Measurements from ENCODE around the gene GJC1. TPM values are rescaled to one million over a fixed set of nuclear protein-coding genes. Genes with fewer than 3 reads are reported as not detected.

The GJC1 gene
- total RNA-seq, 1 experiment from 2014 or later = 31.6 TPM

DNA sequence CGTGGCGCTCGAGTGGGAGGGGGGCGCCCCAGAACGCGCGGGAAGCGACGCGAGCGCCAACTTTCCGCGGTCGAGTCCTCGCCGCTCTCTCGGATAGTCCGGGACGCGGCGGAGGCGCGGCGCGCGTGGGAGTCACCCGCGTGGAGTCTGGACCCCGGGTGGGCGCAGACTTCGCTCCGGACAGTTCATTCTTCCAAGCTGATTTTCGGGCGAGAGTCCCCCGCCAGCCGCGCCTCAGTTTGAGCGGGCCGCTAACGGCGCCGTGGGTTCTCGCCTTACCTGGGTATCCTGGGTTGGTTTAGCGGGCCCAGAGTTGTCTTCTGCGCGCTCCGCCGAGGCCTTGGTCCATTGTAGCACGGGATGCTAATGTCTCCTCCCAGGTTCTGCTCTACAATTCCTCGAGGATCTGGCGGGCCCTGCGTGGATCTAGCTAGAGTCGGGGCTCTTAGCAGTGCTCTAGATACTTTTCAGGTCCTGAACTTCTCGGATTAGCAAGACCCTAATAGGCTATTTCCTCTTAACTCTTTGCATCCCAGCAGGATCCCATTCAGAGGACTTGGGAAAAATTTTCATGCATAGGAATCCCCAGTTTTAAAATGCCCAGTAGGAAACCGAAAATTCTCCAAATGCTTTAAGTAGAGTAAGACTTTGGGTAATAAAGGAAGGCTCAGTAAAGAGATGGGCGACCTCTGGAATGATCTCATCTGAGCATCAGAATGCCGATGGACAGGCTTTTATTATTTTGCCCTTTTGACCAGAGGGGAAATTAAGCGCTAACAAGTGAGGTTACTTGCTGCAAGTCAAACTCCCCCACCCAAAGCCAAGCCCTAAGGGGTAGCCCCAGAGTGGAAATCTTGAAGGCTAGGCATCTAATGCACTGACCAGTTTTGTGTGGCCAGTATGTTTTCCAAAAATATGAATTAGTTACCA lies 537 bp upstream of the GJC1 start:
- DNase-seq (ENCODE audit: low spot score) = peak; percentile 52
- peaks cover 8% of the 10 kb centered on the region for H3K4me1 ChIP-seq (ENCODE audit: insufficient read depth, low read length, poor library complexity, severe bottlenecking)
- TF ChIP-seq, protein P1, sequence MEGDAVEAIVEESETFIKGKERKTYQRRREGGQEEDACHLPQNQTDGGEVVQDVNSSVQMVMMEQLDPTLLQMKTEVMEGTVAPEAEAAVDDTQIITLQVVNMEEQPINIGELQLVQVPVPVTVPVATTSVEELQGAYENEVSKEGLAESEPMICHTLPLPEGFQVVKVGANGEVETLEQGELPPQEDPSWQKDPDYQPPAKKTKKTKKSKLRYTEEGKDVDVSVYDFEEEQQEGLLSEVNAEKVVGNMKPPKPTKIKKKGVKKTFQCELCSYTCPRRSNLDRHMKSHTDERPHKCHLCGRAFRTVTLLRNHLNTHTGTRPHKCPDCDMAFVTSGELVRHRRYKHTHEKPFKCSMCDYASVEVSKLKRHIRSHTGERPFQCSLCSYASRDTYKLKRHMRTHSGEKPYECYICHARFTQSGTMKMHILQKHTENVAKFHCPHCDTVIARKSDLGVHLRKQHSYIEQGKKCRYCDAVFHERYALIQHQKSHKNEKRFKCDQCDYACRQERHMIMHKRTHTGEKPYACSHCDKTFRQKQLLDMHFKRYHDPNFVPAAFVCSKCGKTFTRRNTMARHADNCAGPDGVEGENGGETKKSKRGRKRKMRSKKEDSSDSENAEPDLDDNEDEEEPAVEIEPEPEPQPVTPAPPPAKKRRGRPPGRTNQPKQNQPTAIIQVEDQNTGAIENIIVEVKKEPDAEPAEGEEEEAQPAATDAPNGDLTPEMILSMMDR (conservative IDR thresholded peaks at IDR 0.05; ENCODE audit: low read depth, low read length) = no peak
- no peak for TF ChIP-seq EZH2 (IDR thresholded peaks at IDR 0.05; ENCODE audit: borderline replicate concordance, low read depth, low read length, poor library complexity, severe bottlenecking)
- H3K27ac ChIP-seq (ENCODE audit: low read depth, low read length, poor library complexity, severe bottlenecking) = no peak overlapping the region
- H3K27me3 ChIP-seq (replicated peaks; ENCODE audit: insufficient read depth, low read depth, low read length, poor library complexity) = no peaks in the 10 kb centered on the region
- CTCF ChIA-PET = no interaction called here
- intact Hi-C loops (cut with micrococcal nuclease; ENCODE audit: unreplicated experiment) = no loop called here
- no peaks in the 10 kb centered on the region for H3K36me3 ChIP-seq (ENCODE audit: insufficient read depth, low read length, poor library complexity, severe bottlenecking)
- no TSS peak for BruUV-seq (replicated peaks)
- POLR2A ChIA-PET (ENCODE audit: low non-redundant PET) = no interaction called here
- no peaks in the 10 kb centered on the region for H3K9me3 ChIP-seq (ENCODE audit: low read depth, low read length, poor library complexity, severe bottlenecking)
- H3K4me3 ChIP-seq (ENCODE audit: low read depth, low read length, poor library complexity, severe bottlenecking) = peak overlapping the region; percentile 68

DNA sequence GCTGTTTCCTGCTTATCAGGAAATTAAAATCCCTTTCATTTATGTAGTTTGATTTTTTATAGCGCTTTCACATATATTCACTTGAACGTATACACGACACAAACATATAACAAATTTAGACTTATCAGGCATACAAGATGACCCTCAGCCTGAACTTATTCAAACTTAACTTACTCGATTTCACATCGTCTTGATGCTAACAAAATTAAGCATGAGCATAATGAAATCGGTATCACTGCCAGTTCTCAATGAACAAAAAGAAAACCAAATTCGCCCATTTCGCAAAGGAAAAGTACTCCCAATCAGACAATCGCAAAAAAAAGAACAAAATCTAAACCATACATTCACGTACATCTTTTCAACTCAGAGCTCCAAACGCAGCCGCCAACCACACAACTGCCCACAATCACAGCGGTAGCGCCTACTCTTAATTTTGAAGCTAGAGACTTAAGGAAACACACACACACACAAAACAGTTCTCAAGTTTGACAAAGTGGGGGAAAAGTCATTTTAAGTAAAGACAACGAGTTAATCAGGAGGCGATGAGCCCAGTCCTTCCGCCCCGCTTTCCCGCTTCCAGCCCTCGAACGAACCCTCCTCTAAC lies 1.1 kb downstream of the GJC1 start:
- Histone ChIP-seq H3K4me3 (ENCODE audit: low read depth, low read length, poor library complexity, severe bottlenecking) (peak overlapping the region; percentile 68), H3K4me1 (ENCODE audit: insufficient read depth, low read length, poor library complexity, severe bottlenecking) (peaks cover 8% of the 10 kb centered on the region), H3K36me3 (ENCODE audit: insufficient read depth, low read length, poor library complexity, severe bottlenecking) (no peaks in the 10 kb centered on the region), H3K9me3 (ENCODE audit: low read depth, low read length, poor library complexity, severe bottlenecking) (no peaks in the 10 kb centered on the region), H3K27me3 (replicated peaks; ENCODE audit: insufficient read depth, low read depth, low read length, poor library complexity) (no peaks in the 10 kb centered on the region), H3K27ac (ENCODE audit: low read depth, low read length, poor library complexity, severe bottlenecking) (peak overlapping the region; percentile 72)
- TF ChIP-seq, protein P1 (conservative IDR thresholded peaks at IDR 0.05; ENCODE audit: low read depth, low read length) = no peak
- no peak for TF ChIP-seq EZH2 (IDR thresholded peaks at IDR 0.05; ENCODE audit: borderline replicate concordance, low read depth, low read length, poor library complexity, severe bottlenecking)
- peak; percentile 50 for DNase-seq (ENCODE audit: low spot score)
- TSS peak; percentile 67 for BruUV-seq (replicated peaks)
- ChIA-PET CTCF (no interaction called here), POLR2A (ENCODE audit: low non-redundant PET) (interaction anchor here (0.7 kb wide), 1 partner anchor 22 kb away, joined by 3 read pairs; no protein-coding TSS in a partner anchor)
- intact Hi-C loops (cut with micrococcal nuclease; ENCODE audit: unreplicated experiment) = no loop called here

DNA sequence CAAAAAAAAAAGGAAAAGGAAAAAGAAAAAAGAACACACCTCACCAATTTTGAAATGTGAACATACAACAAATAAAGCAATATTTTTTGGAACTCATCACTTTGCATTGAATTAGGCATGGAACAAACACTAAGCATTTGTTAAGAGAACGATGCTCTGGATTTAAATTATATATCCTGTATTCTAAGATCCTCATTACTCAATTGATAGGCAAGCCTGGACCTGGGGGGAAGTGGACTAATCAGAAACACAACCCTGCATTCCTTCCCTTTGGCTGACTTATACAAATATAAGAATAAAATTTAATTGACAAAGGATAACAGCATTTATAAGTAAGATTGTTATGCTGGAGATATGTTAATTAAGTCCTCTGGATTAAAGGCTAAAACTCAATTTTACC lies 2.2 kb downstream of the GJC1 start:
- Histone ChIP-seq H3K4me3 (ENCODE audit: low read depth, low read length, poor library complexity, severe bottlenecking) (peak overlapping the region; percentile 68), H3K4me1 (ENCODE audit: insufficient read depth, low read length, poor library complexity, severe bottlenecking) (peaks cover 8% of the 10 kb centered on the region), H3K36me3 (ENCODE audit: insufficient read depth, low read length, poor library complexity, severe bottlenecking) (no peaks in the 10 kb centered on the region), H3K9me3 (ENCODE audit: low read depth, low read length, poor library complexity, severe bottlenecking) (no peaks in the 10 kb centered on the region), H3K27ac (ENCODE audit: low read depth, low read length, poor library complexity, severe bottlenecking) (no peak overlapping the region), H3K27me3 (replicated peaks; ENCODE audit: insufficient read depth, low read depth, low read length, poor library complexity) (no peaks in the 10 kb centered on the region)
- intact Hi-C loops (cut with micrococcal nuclease; ENCODE audit: unreplicated experiment) = no loop called here
- ChIA-PET POLR2A (ENCODE audit: low non-redundant PET) (no interaction called here), CTCF (no interaction called here)
- TF ChIP-seq EZH2 (IDR thresholded peaks at IDR 0.05; ENCODE audit: borderline replicate concordance, low read depth, low read length, poor library complexity, severe bottlenecking) = no peak
- TF ChIP-seq, protein P1 (conservative IDR thresholded peaks at IDR 0.05; ENCODE audit: low read depth, low read length) = no peak
- no peak for DNase-seq (ENCODE audit: low spot score)
- no TSS peak for BruUV-seq (replicated peaks)
